ENCODE results near the gene MED28.

DNA sequence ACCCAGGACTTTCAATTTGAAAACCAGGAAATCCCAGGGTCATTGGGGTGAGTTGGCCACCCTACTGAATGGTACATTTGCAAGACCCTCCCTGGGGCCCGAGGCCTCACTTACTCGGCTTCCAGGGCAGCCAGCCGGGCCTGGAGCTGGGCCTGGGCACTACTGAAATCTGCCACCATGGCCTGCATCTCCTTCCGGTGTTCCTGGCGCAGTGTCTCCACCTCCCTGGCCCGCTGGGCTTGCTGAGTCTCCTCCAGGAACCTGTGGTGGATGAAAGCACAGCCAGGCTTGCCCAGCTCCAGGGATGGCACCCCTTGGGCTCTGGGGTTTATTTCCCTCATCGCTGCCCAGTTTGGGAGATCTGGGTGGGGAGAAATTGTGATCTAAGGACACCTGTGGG lies 24.7 kb downstream of the MED28 start:
- no peak for TF ChIP-seq CTCF (IDR thresholded peaks at IDR 0.05)
- no peak for TF ChIP-seq POLR2A (IDR thresholded peaks at IDR 0.05)
